Common myeloid progenitor, CD34-positive (primary cell): ENCODE data around the gene BPIFB4.
"Not testable (repeated sequence)": the region's sequence is repeated elsewhere in the genome, so short reads cannot be mapped to it uniquely, and the experiment has no call there.

Experiments used
- CTCF ChIA-PET: fragments of 350-600 bp; sonication (Branson Sonifier 250); formaldehyde crosslinking; loops from one replicate; lab custom pipeline; 2021; ENCODE audit warnings: antibody characterized with exemption; lab: Charles Lee
- POLR2A ChIA-PET: fragments of 350-600 bp; sonication (Branson Sonifier 250); formaldehyde crosslinking; loops from one replicate; lab custom pipeline; 2021; ENCODE audit warnings: antibody characterized with exemption; lab: Charles Lee
- DNase-seq, 3 donors: peaks; one replicate each; pipeline versions ENCODE4 v3.0.0 to v3.0.0-alpha.2; 2013
- H3K27ac ChIP-seq, 2 experiments: 1 replicate in 1 of 2; 2 replicates in 1 of 2; pipeline ENCODE4 v1.7.0; 2013; ENCODE audit warnings: inconsistent platforms in 2 of 2, low read length in 2 of 2, mild to moderate bottlenecking in 2 of 2, low read depth in 1 of 2, moderate library complexity in 1 of 2; ENCODE audit not compliant: severe bottlenecking in 2 of 2, insufficient read depth in 1 of 2, poor library complexity in 1 of 2
- H3K27me3 ChIP-seq, 5 experiments: replicated peaks in 2 of 5; 1 replicate in 3 of 5; 2 replicates in 2 of 5; pipeline versions ENCODE4 v1.6.1 to v1.7.0; 2013; ENCODE audit warnings: low read length in 4 of 5, mild to moderate bottlenecking in 2 of 5, moderate library complexity in 2 of 5, inconsistent platforms in 1 of 5; ENCODE audit not compliant: insufficient read depth in 5 of 5, control insufficient read depth in 4 of 5
- H3K36me3 ChIP-seq, 4 experiments: 1 replicate in 2 of 4; 2 replicates in 2 of 4; pipeline versions ENCODE4 v1.6.1 to v1.7.0; 2013; ENCODE audit warnings: low read length in 3 of 4, control low read depth in 1 of 4, mild to moderate bottlenecking in 1 of 4; ENCODE audit not compliant: control insufficient read depth in 4 of 4, insufficient read depth in 4 of 4
- H3K4me1 ChIP-seq, 4 experiments: 1 replicate in 3 of 4; 2 replicates in 1 of 4; pipeline versions ENCODE4 v1.6.1 to v1.7.1; 2013; ENCODE audit warnings: low read length in 3 of 4, mild to moderate bottlenecking in 3 of 4, control low read depth in 1 of 4, inconsistent platforms in 1 of 4, moderate library complexity in 1 of 4; ENCODE audit not compliant: control insufficient read depth in 4 of 4, insufficient read depth in 4 of 4; ENCODE audit errors: control extremely low read depth in 1 of 4
- H3K4me3 ChIP-seq, 7 experiments: 1 replicate in 4 of 7; 2 replicates in 3 of 7; pipeline versions ENCODE4 v1.5.1 to v1.7.0; 2013; ENCODE audit warnings: mild to moderate bottlenecking in 7 of 7, low read length in 6 of 7, moderate library complexity in 6 of 7, inconsistent platforms in 2 of 7, low read depth in 2 of 7, control low read depth in 1 of 7; ENCODE audit not compliant: insufficient read depth in 4 of 7, control insufficient read depth in 1 of 7; ENCODE audit errors: extremely low read depth in 1 of 7
- H3K9me3 ChIP-seq, 5 experiments: 1 replicate in 4 of 5; 2 replicates in 1 of 5; pipeline versions ENCODE4 v1.6.1 to v1.7.1; 2013; ENCODE audit warnings: low read length in 4 of 5, mild to moderate bottlenecking in 2 of 5, inconsistent platforms in 1 of 5, low read depth in 1 of 5, moderate library complexity in 1 of 5; ENCODE audit not compliant: control insufficient read depth in 4 of 5, insufficient read depth in 2 of 5; ENCODE audit errors: control extremely low read depth in 1 of 5
- WGBS: methylation state at CpG from one replicate; pipeline ENCODE4 v1.1.5; 2013; ENCODE audit not compliant: insufficient coverage; 5-methylcytosine and 5-hydroxymethylcytosine counted together

Gene BPIFB4

DNA sequence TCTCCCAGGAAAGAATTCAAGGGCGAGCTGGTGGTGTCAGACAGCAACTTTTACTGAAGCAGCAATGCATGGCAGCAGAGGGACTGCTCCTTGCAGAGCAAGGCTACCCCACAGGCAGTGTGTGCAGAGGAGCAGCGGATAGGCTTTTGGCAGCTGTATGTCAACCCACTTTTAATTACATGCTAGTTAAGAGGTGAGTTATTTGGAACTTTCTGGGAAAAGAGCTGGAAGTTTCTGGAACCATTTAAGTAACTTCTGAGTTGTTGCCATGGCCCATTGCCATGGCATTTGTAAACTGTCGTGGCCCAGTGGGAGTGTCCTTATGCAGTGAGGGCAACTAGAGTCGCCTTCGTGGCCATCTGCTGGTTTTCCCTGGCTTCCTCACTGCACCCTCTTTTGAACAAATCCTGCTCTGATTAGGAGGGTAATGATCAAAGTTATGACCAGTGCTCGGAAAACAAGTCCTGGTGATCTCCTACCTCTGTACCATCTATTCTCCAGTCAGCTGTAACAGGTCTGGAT is 34.0 kb downstream of the BPIFB4 start:
- no peak for DNase-seq
- Histone ChIP-seq H3K27me3 (peaks cover 0 to 2% (median 0%) of the 10 kb centered on the region in 5 experiments), H3K4me3 (no peak overlapping the region), H3K36me3 (no peaks in the 10 kb centered on the region), H3K27ac (no peak overlapping the region), H3K9me3 (peaks cover 0 to 1% (median 0%) of the 10 kb centered on the region in 5 experiments), H3K4me1 (no peaks in the 10 kb centered on the region)
- WGBS: 94% methylated on average over 5 of the region's 6 CpGs
- ChIA-PET POLR2A (no interaction called here), CTCF (no interaction called here)

DNA sequence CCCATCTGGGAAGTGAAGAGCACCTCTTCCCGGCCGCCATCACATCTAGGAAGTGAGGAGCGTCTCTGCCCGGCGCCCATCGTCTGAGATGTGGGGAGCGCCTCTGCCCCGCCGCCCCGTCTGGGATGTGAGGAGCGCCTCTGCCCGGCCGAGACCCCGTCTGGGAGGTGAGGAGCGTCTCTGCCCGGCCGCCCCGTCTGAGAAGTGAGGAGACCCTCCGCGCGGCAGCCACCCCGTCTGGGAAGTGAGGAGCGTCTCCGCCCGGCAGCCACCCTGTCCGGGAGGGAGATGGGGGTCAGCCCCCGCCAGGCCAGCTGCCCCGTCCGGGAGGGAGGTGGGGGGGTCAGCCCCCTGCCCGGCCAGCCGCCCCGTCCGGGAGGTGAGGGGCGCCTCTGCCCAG is 36.1 kb downstream of the BPIFB4 start:
- 100% methylated on average over 5 of the region's 34 CpGs for WGBS
- POLR2A ChIA-PET, H3K27me3 ChIP-seq, H3K36me3 ChIP-seq, CTCF ChIA-PET, H3K9me3 ChIP-seq, H3K27ac ChIP-seq, H3K4me3 ChIP-seq, H3K4me1 ChIP-seq, DNase-seq: not testable (repeated sequence)

DNA sequence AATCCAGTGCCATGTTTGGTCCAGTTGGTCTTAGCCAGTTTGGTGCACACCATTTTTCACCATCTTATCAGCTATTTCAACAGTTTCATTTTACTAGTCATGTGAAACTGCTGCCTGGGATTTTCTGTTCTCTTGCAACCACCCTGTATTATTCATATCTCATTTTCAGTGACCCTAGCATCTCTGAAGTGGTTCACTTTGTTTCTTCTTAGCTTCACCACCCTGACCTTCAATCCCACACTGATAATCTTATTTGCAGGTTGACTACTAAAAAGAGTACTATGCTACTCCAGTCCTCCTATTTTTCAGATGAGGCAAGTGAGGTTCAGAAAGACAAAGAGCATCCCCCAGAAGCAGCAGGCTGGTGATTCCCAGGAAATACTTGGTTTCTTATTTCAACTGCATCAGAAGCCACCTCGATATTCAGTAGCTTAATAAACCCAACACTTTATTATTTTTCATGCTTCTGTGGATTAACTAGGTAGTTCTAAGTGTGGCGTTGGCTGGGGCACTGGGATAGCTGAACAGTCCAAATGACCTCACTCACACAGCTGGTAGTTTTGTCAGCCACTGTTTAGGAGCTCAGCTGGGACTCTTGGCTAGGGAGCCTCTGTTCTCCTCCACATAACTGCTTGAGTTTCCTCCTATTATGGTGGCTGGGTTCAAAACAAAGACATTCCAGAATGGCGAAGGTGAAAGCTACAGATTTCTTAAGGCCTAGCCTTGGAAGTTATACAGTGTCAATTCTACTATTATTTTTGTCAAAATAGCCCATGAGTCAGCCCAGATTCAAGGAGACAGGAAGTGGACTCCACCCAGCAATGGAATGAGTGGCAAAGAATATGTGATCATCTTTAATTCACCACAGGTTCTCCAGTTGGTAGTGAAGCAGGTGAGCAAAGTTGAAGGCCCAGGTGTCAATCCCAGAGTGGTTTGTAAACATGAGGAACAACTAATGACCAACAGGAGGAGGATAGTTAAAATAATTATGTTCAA is 40.6 kb downstream of the BPIFB4 start:
- POLR2A ChIA-PET: no interaction called here
- CTCF ChIA-PET: no interaction called here
- Histone ChIP-seq H3K9me3 (no peaks in the 10 kb centered on the region), H3K27ac (no peak overlapping the region), H3K4me3 (no peak overlapping the region), H3K27me3 (peaks cover 0 to 4% (median 0%) of the 10 kb centered on the region in 5 experiments), H3K36me3 (no peaks in the 10 kb centered on the region), H3K4me1 (no peaks in the 10 kb centered on the region)
- 100% methylated on average over 2 of the region's 3 CpGs for WGBS
- no peak for DNase-seq

DNA sequence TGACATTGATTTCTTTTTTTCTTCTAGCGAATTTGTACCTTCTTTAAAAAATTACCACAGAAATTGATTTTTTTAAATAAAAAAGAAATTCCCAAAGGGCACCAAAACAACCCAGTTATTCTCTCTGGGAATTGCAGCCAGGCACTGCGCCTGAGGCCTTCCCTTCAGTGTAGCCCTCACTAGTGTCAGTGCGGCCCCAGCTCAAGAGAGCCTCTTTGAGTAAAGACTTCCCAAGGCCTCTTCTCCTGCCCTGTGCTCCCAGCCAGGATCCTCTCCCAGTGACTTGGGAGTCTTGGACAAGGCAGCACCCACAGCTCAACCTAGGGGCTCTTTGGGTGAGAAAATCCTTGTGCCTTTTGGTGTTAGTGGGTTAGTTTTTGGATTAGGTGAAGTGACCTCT is 41.5 kb downstream of the BPIFB4 start:
- DNase-seq: no peak
- ChIA-PET CTCF (no interaction called here), POLR2A (no interaction called here)
- Histone ChIP-seq H3K27ac (no peak overlapping the region), H3K9me3 (no peaks in the 10 kb centered on the region), H3K4me3 (no peak overlapping the region), H3K36me3 (no peaks in the 10 kb centered on the region), H3K27me3 (peaks cover 0 to 8% (median 0%) of the 10 kb centered on the region in 5 experiments), H3K4me1 (no peaks in the 10 kb centered on the region)
- WGBS: 100% methylated on average over 2 of the region's 3 CpGs

DNA sequence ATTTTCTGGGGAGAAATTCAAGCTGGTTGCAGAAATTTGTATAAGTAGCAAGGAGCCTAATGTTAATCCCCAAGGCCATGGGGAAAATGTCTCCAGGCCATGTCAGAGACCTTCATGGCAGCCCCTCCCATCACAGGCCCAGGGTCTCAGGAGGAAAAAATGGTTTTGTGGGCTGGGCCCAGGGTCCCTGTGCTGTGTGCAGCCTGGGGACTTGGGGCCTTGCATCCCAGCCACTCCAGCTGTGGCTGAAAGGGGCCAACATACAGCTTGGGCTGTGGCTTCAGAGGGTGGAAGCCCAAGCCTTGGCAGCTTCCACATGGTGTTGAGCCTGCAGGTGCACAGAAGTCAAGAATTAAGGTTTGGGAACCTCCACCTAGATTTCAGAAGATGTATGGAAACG is 42.9 kb downstream of the BPIFB4 start:
- H3K27ac ChIP-seq, H3K36me3 ChIP-seq, H3K4me3 ChIP-seq, H3K9me3 ChIP-seq, POLR2A ChIA-PET, CTCF ChIA-PET, H3K4me1 ChIP-seq, DNase-seq: not testable (repeated sequence)
- 100% methylated on average over 1 of the region's 1 CpG for WGBS
- peaks cover 0 to 11% (median 0%) of the 10 kb centered on the region in 5 experiments for H3K27me3 ChIP-seq

DNA sequence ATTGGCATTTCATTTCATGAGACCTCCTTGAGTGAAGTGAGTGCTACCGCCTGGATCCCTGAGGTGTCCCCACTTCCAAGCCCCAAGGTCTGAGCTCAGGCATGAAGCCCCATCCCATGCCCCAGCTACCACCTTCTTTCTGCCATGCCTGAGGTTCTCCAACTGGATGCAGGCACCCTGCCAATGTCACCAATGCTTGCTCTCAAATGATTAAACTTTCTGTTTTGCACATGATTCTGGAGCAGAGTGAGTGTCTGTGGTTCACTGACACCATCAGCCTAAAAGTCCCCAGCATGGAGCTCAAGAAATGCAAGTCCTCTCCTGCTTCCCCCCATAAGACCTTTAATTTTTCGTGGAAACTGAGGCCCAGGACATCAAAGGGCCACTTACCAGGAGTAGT is 44.8 kb downstream of the BPIFB4 start:
- POLR2A ChIA-PET: no interaction called here

DNA sequence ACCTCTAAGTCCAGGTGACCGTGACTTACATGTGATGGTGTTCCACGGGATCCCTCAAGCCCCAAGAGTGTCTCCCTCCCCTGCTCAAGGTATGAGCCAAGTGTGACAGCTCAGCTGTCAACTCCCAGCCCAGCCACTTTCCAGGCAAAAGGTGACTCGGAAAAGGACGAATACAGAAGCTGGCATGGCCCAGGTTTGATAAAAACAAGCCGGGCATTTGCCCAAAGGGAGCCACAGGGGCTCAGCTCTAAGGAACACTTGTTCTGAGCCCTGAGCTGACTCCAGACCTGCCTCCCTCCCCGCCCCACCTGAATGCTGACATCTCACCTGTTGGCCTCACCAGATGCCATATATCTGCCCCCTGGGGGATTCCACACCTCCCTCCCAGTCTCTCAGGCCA is 45.6 kb downstream of the BPIFB4 start:
- no peak overlapping the region for H3K4me3 ChIP-seq
- no peaks in the 10 kb centered on the region for H3K4me1 ChIP-seq
- ChIA-PET POLR2A (no interaction called here), CTCF (no interaction called here)
- 81% methylated on average over 4 of the region's 6 CpGs for WGBS
- no peaks in the 10 kb centered on the region for H3K36me3 ChIP-seq
- DNase-seq: no peak
- no peak overlapping the region for H3K27ac ChIP-seq
- peaks cover 0 to 14% (median 2%) of the 10 kb centered on the region in 5 experiments for H3K27me3 ChIP-seq
- no peaks in the 10 kb centered on the region for H3K9me3 ChIP-seq

More for the DNA sequence above, 44.8 kb downstream of the BPIFB4 start:
- CTCF ChIA-PET: no interaction called here
- Histone ChIP-seq H3K9me3 (no peaks in the 10 kb centered on the region), H3K27me3 (peaks cover 0 to 9% (median 2%) of the 10 kb centered on the region in 5 experiments), H3K4me3 (no peak overlapping the region), H3K4me1 (no peaks in the 10 kb centered on the region), H3K27ac (no peak overlapping the region), H3K36me3 (no peaks in the 10 kb centered on the region)
- 100% methylated on average over 1 of the region's 2 CpGs for WGBS
- DNase-seq: no peak
